ENCODE results near the gene TSKS.

TSKS gene

GRCh38 chr19:49763230-49763629 is at the start of gene TSKS:
Gene TSKS (minus strand): TSS chr19:49763306. CDS start chr19:49763247, 59 bp downstream.
- Histone ChIP-seq H2AFZ (ENCODE audit: low read depth, low read length) (no peak within 1 kb of the TSS), H3K4me1 (ENCODE audit: insufficient read depth, low read length) (peaks cover 16% of the 10 kb centered on the region), H3K27me3 (ENCODE audit: insufficient read depth, low read length) (no peaks in the 10 kb centered on the region), H3K4me3 (ENCODE audit: low read length) (no peak within 1 kb of the TSS), H3K9me3 (ENCODE audit: low read length) (no peaks in the 10 kb centered on the region), H3K36me3 (ENCODE audit: insufficient read depth, low read length) (no peaks in the 10 kb centered on the region)

GRCh38 chr19:49812452-49812996 is 49.4 kb upstream of the TSKS start:
- H3K4me3 ChIP-seq (ENCODE audit: low read length): peak overlapping the region; percentile 76
- peaks cover 17% of the 10 kb centered on the region for H3K4me1 ChIP-seq (ENCODE audit: insufficient read depth, low read length)
- H3K9me3 ChIP-seq (ENCODE audit: low read length): no peaks in the 10 kb centered on the region
- no peaks in the 10 kb centered on the region for H3K27me3 ChIP-seq (ENCODE audit: insufficient read depth, low read length)
- peaks cover 6% of the 10 kb centered on the region for H3K36me3 ChIP-seq (ENCODE audit: insufficient read depth, low read length)
- peak overlapping the region; percentile 29 for H2AFZ ChIP-seq (ENCODE audit: low read depth, low read length)

DNA sequence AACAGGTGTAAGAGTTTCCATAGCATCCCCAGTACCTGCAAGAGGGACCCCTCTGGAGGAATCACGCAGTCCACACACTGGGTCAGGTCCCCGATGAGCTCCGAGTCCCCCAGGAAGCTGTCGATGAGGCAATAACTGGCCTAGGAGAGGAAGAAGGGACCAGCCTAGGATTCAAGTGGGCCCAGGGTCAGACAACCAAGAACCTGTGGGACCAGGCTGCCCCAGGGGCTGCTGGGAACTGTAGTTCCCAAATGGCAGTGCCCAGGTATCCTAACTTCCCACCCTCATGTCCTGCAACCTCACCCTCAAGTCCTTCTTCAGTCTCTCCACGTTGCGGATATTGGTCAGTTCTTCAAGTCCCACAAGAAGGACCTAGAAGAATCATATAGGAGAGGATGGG is 48.2 kb upstream of the TSKS start:
- H3K4me3 ChIP-seq (ENCODE audit: low read length): no peak overlapping the region
- no peak overlapping the region for H2AFZ ChIP-seq (ENCODE audit: low read depth, low read length)
- H3K36me3 ChIP-seq (ENCODE audit: insufficient read depth, low read length): peaks cover 13% of the 10 kb centered on the region
- H3K9me3 ChIP-seq (ENCODE audit: low read length): no peaks in the 10 kb centered on the region
- H3K4me1 ChIP-seq (ENCODE audit: insufficient read depth, low read length): peaks cover 17% of the 10 kb centered on the region
- H3K27me3 ChIP-seq (ENCODE audit: insufficient read depth, low read length): no peaks in the 10 kb centered on the region

- H3K4me1 ChIP-seq (ENCODE audit: insufficient read depth, low read length): peaks cover 17% of the 10 kb centered on the region
- no peak overlapping the region for H3K4me3 ChIP-seq (ENCODE audit: low read length)
- H2AFZ ChIP-seq (ENCODE audit: low read depth, low read length): no peak overlapping the region
- peaks cover 13% of the 10 kb centered on the region for H3K36me3 ChIP-seq (ENCODE audit: insufficient read depth, low read length)
- H3K27me3 ChIP-seq (ENCODE audit: insufficient read depth, low read length): no peaks in the 10 kb centered on the region
- no peaks in the 10 kb centered on the region for H3K9me3 ChIP-seq (ENCODE audit: low read length)
Observed at GRCh38 chr19:49809941-49810389, 46.9 kb upstream of the TSKS start.

- peaks cover 13% of the 10 kb centered on the region for H3K36me3 ChIP-seq (ENCODE audit: insufficient read depth, low read length)
- no peak overlapping the region for H2AFZ ChIP-seq (ENCODE audit: low read depth, low read length)
- H3K9me3 ChIP-seq (ENCODE audit: low read length): no peaks in the 10 kb centered on the region
- peaks cover 17% of the 10 kb centered on the region for H3K4me1 ChIP-seq (ENCODE audit: insufficient read depth, low read length)
- H3K4me3 ChIP-seq (ENCODE audit: low read length): no peak overlapping the region
- H3K27me3 ChIP-seq (ENCODE audit: insufficient read depth, low read length): no peaks in the 10 kb centered on the region
Observed at GRCh38 chr19:49809160-49809940, 46.2 kb upstream of the TSKS start.

- Histone ChIP-seq H2AFZ (ENCODE audit: low read depth, low read length) (no peak overlapping the region), H3K9me3 (ENCODE audit: low read length) (no peaks in the 10 kb centered on the region), H3K36me3 (ENCODE audit: insufficient read depth, low read length) (peaks cover 13% of the 10 kb centered on the region), H3K4me1 (ENCODE audit: insufficient read depth, low read length) (peaks cover 12% of the 10 kb centered on the region), H3K4me3 (ENCODE audit: low read length) (no peak overlapping the region), H3K27me3 (ENCODE audit: insufficient read depth, low read length) (no peaks in the 10 kb centered on the region)
Observed at GRCh38 chr19:49808711-49809159, 45.6 kb upstream of the TSKS start.

GRCh38 chr19:49807904-49808675 is 45.0 kb upstream of the TSKS start:
- Histone ChIP-seq H3K4me1 (ENCODE audit: insufficient read depth, low read length) (peaks cover 12% of the 10 kb centered on the region), H3K27me3 (ENCODE audit: insufficient read depth, low read length) (no peaks in the 10 kb centered on the region), H3K36me3 (ENCODE audit: insufficient read depth, low read length) (peaks cover 19% of the 10 kb centered on the region), H3K9me3 (ENCODE audit: low read length) (no peaks in the 10 kb centered on the region), H3K4me3 (ENCODE audit: low read length) (no peak overlapping the region), H2AFZ (ENCODE audit: low read depth, low read length) (no peak overlapping the region)

- H3K36me3 ChIP-seq (ENCODE audit: insufficient read depth, low read length): peaks cover 20% of the 10 kb centered on the region
- H3K4me3 ChIP-seq (ENCODE audit: low read length): no peak overlapping the region
- H3K9me3 ChIP-seq (ENCODE audit: low read length): no peaks in the 10 kb centered on the region
- H3K4me1 ChIP-seq (ENCODE audit: insufficient read depth, low read length): peaks cover 8% of the 10 kb centered on the region
- H2AFZ ChIP-seq (ENCODE audit: low read depth, low read length): no peak overlapping the region
- H3K27me3 ChIP-seq (ENCODE audit: insufficient read depth, low read length): no peaks in the 10 kb centered on the region
Observed at GRCh38 chr19:49807058-49807903, 44.2 kb upstream of the TSKS start.

DNA sequence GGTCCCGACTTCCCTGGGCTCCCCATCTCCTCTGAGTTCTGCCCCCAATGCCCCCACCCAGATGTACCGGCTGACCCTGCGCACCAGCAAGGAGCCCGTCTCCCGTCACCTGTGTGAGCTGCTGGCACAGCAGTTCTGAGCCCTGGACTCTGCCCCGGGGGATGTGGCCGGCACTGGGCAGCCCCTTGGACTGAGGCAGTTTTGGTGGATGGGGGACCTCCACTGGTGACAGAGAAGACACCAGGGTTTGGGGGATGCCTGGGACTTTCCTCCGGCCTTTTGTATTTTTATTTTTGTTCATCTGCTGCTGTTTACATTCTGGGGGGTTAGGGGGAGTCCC is 43.5 kb upstream of the TSKS start:
- Histone ChIP-seq H3K9me3 (ENCODE audit: low read length) (no peaks in the 10 kb centered on the region), H3K4me1 (ENCODE audit: insufficient read depth, low read length) (peaks cover 4% of the 10 kb centered on the region), H3K27me3 (ENCODE audit: insufficient read depth, low read length) (no peaks in the 10 kb centered on the region), H3K4me3 (ENCODE audit: low read length) (no peak overlapping the region), H3K36me3 (ENCODE audit: insufficient read depth, low read length) (peaks cover 20% of the 10 kb centered on the region), H2AFZ (ENCODE audit: low read depth, low read length) (no peak overlapping the region)

DNA sequence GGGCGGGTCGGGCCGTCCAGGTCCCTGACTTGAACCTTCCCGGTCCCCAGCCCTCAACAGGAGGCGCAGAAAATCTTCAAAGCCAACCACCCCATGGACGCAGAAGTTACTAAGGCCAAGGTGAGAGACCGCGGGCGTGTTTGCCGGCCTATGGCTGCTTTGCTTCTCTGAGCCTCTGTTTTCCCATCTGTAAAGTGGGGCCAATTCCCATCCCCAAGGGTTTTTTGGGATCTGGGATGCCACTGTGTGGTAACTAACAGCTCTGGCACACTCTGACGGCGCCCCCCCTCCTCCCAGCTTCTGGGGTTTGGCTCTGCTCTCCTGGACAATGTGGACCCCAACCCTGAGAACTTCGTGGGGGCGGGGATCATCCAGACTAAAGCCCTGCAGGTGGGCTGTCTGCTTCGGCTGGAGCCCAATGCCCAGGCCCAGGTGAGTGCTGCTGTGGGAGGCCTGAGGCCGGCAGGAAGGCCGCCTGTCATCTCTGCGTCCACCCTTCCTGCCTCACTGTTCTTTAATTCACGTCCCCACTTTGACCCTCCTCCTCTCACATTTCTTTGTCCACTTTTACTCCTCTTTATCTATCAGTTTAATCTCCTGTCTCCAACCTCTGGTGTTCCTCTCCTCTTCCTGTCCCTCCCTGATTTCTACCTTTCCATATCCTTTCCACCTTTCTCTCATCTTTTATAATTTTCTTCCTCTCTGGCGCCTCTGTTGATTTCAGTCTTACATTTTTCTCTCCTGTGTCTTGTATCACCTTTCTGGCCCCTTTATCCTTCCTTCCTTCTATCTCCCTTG is 42.9 kb upstream of the TSKS start:
- H2AFZ ChIP-seq (ENCODE audit: low read depth, low read length): no peak overlapping the region
- peaks cover 23% of the 10 kb centered on the region for H3K36me3 ChIP-seq (ENCODE audit: insufficient read depth, low read length)
- no peaks in the 10 kb centered on the region for H3K27me3 ChIP-seq (ENCODE audit: insufficient read depth, low read length)
- H3K4me3 ChIP-seq (ENCODE audit: low read length): no peak overlapping the region
- peaks cover 4% of the 10 kb centered on the region for H3K4me1 ChIP-seq (ENCODE audit: insufficient read depth, low read length)
- H3K9me3 ChIP-seq (ENCODE audit: low read length): no peaks in the 10 kb centered on the region

DNA sequence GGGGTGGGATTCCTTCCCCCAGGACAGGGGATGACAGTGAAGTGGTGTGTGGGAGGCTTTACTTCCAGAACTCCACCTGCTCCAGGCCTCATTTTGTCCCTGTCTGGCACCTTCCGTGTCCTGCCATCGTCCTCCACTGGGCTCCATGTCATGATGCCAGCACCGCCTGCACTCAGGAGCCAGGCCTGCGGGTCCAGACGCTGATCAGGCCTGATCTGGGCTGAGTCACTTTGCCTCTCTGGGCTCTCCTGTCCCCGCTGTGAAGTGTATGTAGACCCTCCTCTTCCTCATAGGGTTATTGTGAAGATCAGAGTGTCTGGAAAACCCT is 40.4 kb upstream of the TSKS start:
- no peaks in the 10 kb centered on the region for H3K27me3 ChIP-seq (ENCODE audit: insufficient read depth, low read length)
- H3K4me3 ChIP-seq (ENCODE audit: low read length): no peak overlapping the region
- no peak overlapping the region for H2AFZ ChIP-seq (ENCODE audit: low read depth, low read length)
- peaks cover 45% of the 10 kb centered on the region for H3K36me3 ChIP-seq (ENCODE audit: insufficient read depth, low read length)
- H3K4me1 ChIP-seq (ENCODE audit: insufficient read depth, low read length): no peaks in the 10 kb centered on the region
- H3K9me3 ChIP-seq (ENCODE audit: low read length): no peaks in the 10 kb centered on the region

- Histone ChIP-seq H3K4me1 (ENCODE audit: insufficient read depth, low read length) (no peaks in the 10 kb centered on the region), H3K9me3 (ENCODE audit: low read length) (no peaks in the 10 kb centered on the region), H3K36me3 (ENCODE audit: insufficient read depth, low read length) (peaks cover 47% of the 10 kb centered on the region), H3K4me3 (ENCODE audit: low read length) (no peak overlapping the region), H2AFZ (ENCODE audit: low read depth, low read length) (no peak overlapping the region), H3K27me3 (ENCODE audit: insufficient read depth, low read length) (no peaks in the 10 kb centered on the region)
Observed at GRCh38 chr19:49802836-49803528, 39.9 kb upstream of the TSKS start.

Measured in neuron (in vitro differentiated cells).